ENCODE measurements around the gene FGF9. TPM values are rescaled to one million over a fixed set of nuclear protein-coding genes. Genes with fewer than 3 reads are reported as not detected.

The FGF9 gene
- total RNA-seq, 2 experiments from 2014 or later: 4.7 to 11.4 TPM

DNA sequence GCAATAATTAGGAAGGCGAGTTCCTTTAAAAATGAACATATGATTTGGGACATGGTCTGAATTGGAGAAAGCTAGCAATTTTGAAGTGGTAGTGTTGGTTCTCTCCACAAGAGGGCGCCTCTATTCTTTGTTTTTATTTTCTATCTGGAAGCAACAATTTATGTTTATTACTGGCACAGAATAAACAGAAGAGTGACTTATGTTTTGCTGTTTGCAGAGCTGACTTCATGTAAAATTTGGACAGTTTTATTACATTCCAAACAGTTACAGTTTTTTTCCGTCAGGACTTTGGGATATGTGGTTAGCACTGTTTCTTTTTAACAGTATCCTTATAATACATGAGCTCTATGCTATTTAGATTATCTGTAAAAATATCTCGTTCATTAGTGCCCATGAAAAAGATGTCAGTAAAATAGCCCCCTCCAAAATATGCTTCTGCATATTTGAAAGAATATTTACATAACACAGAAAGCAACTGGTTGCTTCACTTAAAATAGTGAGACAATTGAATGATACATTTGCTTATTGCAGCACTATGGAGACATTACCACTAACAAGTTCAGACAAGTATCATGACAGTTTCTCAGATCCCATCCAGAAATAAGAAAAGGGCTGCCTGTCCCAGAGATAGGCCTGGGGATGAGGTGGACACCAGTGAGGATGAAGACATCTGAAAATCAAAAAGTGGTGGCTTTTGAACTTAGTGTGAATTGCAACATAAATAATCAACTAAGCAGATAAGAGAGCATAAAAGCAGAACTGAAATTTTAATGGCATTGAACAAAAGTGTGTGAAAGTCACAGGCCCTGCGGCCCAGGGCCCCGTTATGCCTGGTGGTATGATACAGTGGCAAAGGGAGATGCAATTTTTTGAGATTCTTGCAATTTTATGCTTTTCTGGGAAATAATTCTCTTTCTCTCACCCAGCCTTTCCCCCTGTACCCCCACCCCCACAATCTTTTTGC lies 32.3 kb upstream of the FGF9 start:
- intact Hi-C loops (cut with micrococcal nuclease; ENCODE audit: unreplicated experiment): loop anchor here (2.0 to 10.0 kb wide), 4 partner anchors 32 to 1159 kb away; partner anchors contain the start of gene FGF9
- Histone ChIP-seq H3K79me2 (ENCODE audit: insufficient read depth, low read depth, low read length) (no peaks in the 10 kb centered on the region), H3K9me3 (ENCODE audit: low read length) (no peaks in the 10 kb centered on the region), H3K9me2 (ENCODE audit: insufficient read depth, low read length) (no peaks in the 10 kb centered on the region), H4K20me1 (ENCODE audit: insufficient read depth, low read length) (no peaks in the 10 kb centered on the region; the same call in 1 of the 2 replicates), H3K36me3 (ENCODE audit: insufficient read depth, low read length) (no peaks in the 10 kb centered on the region), H3K4me1 (ENCODE audit: insufficient read depth, low read length, poor library complexity, severe bottlenecking) (no peaks in the 10 kb centered on the region), H3K27ac (ENCODE audit: low read depth, low read length, poor library complexity, severe bottlenecking) (no peak overlapping the region), H3K4me2 (ENCODE audit: low read length) (no peak overlapping the region), H3K4me3 (ENCODE audit: low read depth, low read length, poor library complexity, severe bottlenecking) (no peak overlapping the region), H2AFZ (ENCODE audit: low read length) (no peak overlapping the region)
- no TSS peak for BruUV-seq (replicated peaks)
- peak; percentile 40 for DNase-seq (ENCODE audit: low spot score)
- TF ChIP-seq, protein P1, sequence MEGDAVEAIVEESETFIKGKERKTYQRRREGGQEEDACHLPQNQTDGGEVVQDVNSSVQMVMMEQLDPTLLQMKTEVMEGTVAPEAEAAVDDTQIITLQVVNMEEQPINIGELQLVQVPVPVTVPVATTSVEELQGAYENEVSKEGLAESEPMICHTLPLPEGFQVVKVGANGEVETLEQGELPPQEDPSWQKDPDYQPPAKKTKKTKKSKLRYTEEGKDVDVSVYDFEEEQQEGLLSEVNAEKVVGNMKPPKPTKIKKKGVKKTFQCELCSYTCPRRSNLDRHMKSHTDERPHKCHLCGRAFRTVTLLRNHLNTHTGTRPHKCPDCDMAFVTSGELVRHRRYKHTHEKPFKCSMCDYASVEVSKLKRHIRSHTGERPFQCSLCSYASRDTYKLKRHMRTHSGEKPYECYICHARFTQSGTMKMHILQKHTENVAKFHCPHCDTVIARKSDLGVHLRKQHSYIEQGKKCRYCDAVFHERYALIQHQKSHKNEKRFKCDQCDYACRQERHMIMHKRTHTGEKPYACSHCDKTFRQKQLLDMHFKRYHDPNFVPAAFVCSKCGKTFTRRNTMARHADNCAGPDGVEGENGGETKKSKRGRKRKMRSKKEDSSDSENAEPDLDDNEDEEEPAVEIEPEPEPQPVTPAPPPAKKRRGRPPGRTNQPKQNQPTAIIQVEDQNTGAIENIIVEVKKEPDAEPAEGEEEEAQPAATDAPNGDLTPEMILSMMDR (conservative IDR thresholded peaks at IDR 0.05; ENCODE audit: low read length): peak; percentile 95
- no peak for TF ChIP-seq EZH2phosphoT487 (IDR thresholded peaks at IDR 0.05; ENCODE audit: borderline replicate concordance, low read depth, low read length)
- POLR2A ChIA-PET: interaction anchor here (0.7 to 1.4 kb wide), 2 partner anchors 14 to 189 kb away, joined by 3 read pairs; no protein-coding TSS in a partner anchor
- CTCF ChIA-PET (ENCODE audit: unreplicated experiment): no interaction called here

DNA sequence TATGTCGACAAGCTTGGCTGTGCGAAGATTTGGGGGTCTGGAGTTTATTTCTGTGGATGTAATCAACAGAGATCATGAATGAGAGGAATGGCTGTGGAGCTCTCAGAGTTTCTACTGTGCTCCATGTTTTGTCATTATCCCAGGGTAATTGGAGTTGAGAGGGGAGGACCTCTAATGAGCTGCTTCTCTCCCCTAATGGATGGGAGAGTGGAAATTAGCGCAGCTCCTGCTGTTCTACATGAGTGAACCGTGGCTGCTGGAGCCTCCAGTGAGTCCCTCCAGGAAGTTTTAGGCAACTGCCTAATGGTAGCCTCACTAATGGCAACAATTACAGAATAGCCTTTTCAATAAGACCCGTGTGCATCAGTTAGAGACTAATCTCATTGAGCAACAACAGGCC lies 31.3 kb upstream of the FGF9 start:
- ChIA-PET CTCF (ENCODE audit: unreplicated experiment) (no interaction called here), POLR2A (interaction anchor here (0.6 kb wide), 1 partner anchor 50 kb away, joined by 3 read pairs; no protein-coding TSS in a partner anchor)
- TF ChIP-seq EZH2phosphoT487 (IDR thresholded peaks at IDR 0.05; ENCODE audit: borderline replicate concordance, low read depth, low read length): no peak
- TF ChIP-seq, protein P1 (conservative IDR thresholded peaks at IDR 0.05; ENCODE audit: low read length): no peak
- intact Hi-C loops (cut with micrococcal nuclease; ENCODE audit: unreplicated experiment): loop anchor here (2.0 to 10.0 kb wide), 4 partner anchors 31 to 1158 kb away; partner anchors contain the start of gene FGF9
- no TSS peak for BruUV-seq (replicated peaks)
- no peaks in the 10 kb centered on the region for H3K4me1 ChIP-seq (ENCODE audit: insufficient read depth, low read length, poor library complexity, severe bottlenecking)
- H4K20me1 ChIP-seq (ENCODE audit: insufficient read depth, low read length): no peaks in the 10 kb centered on the region; the same call in 1 of the 2 replicates
- no peak overlapping the region for H3K4me3 ChIP-seq (ENCODE audit: low read depth, low read length, poor library complexity, severe bottlenecking)
- no peaks in the 10 kb centered on the region for H3K79me2 ChIP-seq (ENCODE audit: insufficient read depth, low read depth, low read length)
- H3K9me3 ChIP-seq (ENCODE audit: low read length): no peaks in the 10 kb centered on the region
- H2AFZ ChIP-seq (ENCODE audit: low read length): no peak overlapping the region
- H3K27ac ChIP-seq (ENCODE audit: low read depth, low read length, poor library complexity, severe bottlenecking): no peak overlapping the region
- no peak overlapping the region for H3K4me2 ChIP-seq (ENCODE audit: low read length)
- DNase-seq (ENCODE audit: low spot score): no peak
- no peaks in the 10 kb centered on the region for H3K9me2 ChIP-seq (ENCODE audit: insufficient read depth, low read length)
- H3K36me3 ChIP-seq (ENCODE audit: insufficient read depth, low read length): no peaks in the 10 kb centered on the region

Measured in OCI-LY7 (cell line).